HCEC 1CT (cell line): ENCODE measurements around the gene CELA3B.
"Not testable (repeated sequence)": the region's sequence is repeated elsewhere in the genome, so short reads cannot be mapped to it uniquely, and the experiment has no call there.

Source experiments
- DNase-seq: peaks from one replicate; pipeline ENCODE4 v3.0.0-alpha.2; 2017

Gene CELA3B

DNA sequence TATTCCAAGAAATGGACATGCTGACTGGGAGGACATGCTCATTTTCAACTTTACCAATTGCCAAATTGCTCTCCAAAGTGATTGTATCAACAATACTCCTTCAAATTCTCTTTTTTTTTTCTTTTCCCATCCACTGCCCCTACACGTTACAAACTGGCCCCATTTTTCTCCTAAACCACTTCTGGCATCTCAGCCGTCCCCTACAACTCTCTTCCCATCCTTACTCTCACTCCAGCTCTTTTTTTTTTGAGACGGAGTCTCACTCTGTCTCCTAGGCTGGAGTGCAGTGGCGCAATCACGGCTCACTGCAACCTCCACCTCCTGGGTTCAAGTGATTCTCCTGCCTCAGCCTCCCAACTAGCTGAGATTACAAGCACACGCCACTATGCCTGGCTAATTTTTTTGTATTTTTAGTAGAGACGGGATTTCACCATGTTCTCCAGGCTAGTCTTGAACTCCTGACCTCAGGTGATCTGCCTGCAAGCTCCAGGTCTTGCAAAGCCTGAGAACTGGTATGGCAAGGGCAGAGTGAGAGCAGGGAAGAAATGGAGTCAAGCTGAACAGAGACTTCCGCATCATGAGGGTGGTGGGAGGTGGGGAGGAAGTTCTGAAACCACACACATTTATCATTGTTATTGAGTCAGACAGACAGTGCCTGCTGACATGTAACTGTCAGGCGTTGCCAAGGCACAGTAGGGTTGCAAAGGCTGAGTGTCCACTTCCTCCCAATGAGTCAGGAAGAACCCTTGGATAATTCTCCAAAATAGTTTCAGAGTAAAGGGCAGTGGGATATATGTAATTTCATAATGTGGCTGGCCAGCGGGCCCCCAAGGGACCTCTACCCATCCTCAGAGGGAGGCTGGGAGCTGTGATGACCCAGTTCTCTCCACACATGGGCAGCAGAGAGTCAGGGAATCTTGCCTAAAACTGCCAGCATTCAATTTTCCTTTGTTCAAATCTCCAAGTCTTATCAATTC lies 42.0 kb downstream of the CELA3B start:
- peak; percentile 89 for DNase-seq

DNA sequence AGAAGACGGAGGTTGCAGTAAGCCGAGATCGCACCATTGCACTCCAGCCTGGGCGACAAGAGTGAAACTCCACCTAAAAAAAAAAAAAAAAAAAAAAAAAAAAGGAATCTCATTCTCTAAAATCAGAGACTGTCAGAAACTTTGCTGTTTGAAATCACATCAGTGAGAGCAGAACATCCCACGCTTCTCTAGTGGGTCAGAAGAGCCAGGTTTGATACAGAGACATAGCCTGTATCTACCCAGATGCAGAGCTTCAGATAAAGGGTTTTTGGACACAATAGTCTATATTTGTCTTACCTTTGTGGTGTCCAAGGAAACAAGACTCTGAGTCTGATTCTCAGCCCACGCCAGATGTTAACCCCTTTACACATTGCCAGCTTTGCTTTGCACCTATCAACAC lies 44.2 kb downstream of the CELA3B start:
- no peak for DNase-seq

GRCh38 chr1:22024485-22025367 lies 47.9 kb downstream of the CELA3B start:
- peak; percentile 69 for DNase-seq

DNA sequence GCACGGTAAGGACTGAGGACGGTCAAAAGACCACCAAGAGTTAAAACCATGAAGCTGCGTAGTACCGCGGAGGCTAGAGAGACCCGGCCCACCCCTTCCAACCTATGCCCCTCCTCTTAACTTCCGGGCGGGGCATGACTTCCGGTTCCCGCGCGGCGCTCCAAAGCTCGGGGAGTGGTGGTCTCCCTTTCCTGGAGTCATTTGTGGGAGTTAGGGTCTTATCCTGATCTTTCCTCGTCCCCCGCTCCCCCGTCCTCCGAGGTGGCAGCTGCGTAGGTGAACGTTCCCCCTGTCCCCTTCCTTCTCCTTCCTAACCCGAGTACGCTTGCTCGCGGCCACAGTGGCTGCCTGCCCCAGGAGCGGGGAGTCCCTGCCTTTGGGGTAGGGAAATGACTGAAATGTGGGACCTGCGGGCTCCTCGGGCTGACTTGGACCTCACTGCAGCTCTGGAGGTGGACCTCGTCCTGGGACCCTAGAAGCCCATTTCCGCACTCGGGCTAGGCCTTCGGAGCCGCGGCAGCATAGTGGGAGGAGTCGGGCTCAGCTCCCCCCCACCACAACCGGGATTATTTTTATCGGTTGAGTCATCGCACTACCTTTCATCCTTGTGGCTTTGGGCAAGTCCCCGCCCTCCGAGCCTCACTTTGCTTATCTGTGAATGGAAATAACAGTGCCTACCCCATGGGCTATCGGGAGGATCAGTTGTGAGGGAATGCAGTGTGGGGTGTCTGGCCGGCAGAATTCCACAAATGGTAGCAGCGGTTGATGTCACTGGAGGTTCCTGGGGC lies 48.7 kb downstream of the CELA3B start:
- peak; percentile 92 for DNase-seq

DNA sequence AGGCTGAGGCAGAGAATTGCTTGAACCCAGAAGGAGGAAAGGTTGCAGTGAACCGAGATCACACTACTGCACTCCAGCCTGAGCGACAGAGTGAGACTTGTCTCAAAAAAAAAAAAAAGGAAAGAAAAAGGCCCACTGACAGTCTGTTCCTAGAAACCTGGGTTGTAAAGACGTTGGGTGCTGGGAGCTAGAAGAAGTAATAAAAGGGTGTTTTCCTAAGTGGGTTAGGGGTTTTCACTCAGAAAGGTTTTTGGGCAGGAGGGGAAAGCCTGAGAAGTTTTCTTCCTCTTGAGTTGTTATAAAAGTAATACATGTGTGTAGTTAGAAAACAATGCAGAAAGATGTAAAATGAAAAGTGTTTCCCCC lies 50.1 kb downstream of the CELA3B start:
- DNase-seq, result no peak

DNA sequence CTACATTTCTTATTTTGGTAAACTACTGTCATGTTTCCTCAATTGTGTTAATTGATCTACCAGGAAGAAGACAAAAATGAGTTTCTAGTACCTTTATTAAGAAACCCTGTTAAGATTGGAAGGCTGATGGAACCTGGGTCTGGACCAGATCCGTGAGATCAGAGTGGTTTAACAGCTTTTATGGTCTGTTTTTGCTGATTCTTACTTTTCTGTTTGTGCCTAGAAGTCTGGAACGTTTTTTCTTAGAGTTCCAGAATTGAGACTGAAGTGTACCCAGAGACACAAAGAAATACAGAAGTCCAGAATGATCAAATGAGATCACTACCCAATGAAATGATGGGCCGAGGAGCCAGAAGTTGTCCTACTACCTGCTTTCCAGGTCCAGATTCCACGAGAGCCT lies 53.2 kb downstream of the CELA3B start:
- DNase-seq, result no peak

DNA sequence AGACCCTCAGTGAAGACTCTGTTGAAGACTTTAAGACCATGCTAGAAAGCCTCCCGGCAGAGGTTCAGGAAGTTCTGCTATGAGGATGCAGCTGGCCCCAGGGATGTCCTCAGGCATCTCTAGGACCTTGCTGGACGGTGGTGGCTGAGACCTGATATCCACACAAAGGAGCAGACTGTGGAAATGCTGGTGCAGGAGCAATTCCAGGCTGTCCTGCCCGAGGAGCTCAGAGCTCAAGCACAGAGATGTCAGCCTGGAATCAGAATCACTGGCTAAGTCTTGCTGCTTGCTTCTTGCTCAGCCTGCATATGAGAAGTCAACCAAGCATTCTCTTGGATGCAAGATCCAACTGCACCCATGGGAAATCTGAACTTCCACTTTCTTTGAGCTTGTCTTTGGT lies 53.7 kb downstream of the CELA3B start:
- DNase-seq, result no peak

- no peak for DNase-seq
Measured at GRCh38 chr1:22031214-22031962, 54.6 kb downstream of the CELA3B start.

GRCh38 chr1:22034834-22035233 lies 58.0 kb downstream of the CELA3B start:
- DNase-seq, result not testable (repeated sequence)

- no peak for DNase-seq
Measured at GRCh38 chr1:22037520-22037919, 60.7 kb downstream of the CELA3B start.

GRCh38 chr1:22038036-22038435 lies 61.2 kb downstream of the CELA3B start:
- no peak for DNase-seq
